GM21737 (cell line): ENCODE results near the gene LOC101059915.
A peak's percentile ranks its signal among the peaks of the same experiment; 100 is the strongest.
"Not testable (repeated sequence)": the region's sequence is repeated elsewhere in the genome, so short reads cannot be mapped to it uniquely, and the experiment has no call there.

Source experiments
- ATAC-seq: cut with Tn5 transposase; IDR thresholded peaks from one replicate; pipeline ENCODE4 v1.9.1; 2021; ENCODE audit warnings: mild to moderate bottlenecking, moderate library complexity; ENCODE audit not compliant: unreplicated experiment

LOC101059915 gene

DNA sequence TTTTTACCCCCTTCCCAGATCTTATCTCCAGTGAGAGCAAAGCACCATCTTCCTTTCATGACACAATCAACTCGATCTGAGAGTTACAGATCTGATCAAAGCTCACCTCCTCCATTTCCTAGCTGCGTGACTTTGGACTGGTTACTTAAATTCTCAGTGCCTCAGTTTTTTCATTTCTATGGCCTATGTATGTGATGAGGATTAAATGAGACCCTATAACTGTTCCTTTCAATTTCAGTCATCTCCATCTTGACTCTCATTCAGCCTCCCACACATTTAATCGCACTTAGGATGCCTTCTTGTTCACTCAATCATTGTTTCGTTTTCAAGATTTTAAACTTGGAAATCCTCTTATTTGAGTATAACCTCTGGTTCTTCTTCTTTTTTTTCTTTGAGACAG is 28.9 kb upstream of the LOC101059915 start:
- ATAC-seq: no peak

DNA sequence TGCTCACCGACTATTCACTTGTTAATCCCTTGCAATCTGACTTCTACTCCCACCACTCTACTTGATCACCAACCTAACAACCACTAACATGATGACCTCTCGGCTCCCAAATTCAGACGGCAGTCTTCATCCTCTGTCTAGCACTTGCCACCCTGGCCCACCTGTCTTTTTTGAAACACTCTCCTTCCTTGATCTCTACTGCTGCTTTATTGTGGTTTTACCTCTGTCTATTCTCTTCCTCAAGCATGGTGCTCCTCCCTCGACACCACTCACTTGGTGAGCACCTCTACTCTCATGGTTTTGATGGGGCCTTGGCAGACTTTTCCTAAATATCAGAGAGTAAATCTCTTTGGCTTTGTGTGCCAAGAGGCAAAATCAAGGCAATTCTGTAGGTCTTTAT is 27.3 kb upstream of the LOC101059915 start:
- ATAC-seq: no peak

DNA sequence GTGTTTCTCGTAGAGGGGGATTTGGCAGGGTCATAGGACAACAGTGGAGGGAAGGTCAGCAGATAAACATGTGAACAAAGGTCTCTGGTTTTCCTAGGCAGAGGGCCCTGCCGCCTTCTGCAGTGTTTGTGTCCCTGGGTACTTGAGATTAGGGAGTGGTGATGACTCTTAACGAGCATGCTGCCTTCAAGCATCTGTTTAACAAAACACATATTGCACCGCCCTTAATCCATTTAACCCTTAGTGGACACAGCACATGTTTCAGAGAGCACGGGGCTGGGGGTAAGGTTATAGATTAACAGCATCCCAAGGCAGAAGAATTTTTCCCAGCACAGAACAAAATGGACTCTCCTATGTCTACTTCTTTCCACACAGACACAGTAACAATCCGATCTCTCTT is 22.9 kb upstream of the LOC101059915 start:
- ATAC-seq: not testable (repeated sequence)

DNA sequence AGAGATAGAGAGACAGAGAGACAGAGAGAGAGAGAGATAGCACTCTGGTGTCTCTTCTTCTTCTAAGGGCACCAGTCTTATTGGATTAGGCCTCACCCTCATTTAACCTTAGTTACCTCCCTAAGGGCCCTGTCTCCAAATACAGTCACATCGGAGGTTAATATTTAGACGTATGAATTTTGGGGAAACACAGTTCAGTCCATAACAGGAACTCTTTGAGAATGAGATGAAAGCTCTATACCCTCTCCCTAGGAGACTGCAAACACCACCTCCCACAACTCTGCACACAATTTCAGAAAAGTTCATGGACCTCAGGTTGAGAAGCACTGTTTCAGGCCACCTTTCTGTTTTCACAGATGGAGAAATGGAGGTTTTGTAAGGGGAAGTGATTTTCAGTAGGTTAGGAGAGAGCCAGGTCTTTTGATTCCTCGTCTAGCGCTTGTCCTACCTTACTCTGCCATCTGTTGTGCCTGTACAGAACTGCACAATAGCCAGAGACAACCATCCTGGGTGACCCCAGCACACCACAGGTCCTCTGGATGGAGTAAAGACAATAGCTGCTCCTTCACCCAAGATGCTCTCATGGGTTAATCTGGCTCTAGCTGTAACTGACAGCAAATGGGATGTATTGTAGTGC is 16.9 kb upstream of the LOC101059915 start:
- ATAC-seq: peak; percentile 80

DNA sequence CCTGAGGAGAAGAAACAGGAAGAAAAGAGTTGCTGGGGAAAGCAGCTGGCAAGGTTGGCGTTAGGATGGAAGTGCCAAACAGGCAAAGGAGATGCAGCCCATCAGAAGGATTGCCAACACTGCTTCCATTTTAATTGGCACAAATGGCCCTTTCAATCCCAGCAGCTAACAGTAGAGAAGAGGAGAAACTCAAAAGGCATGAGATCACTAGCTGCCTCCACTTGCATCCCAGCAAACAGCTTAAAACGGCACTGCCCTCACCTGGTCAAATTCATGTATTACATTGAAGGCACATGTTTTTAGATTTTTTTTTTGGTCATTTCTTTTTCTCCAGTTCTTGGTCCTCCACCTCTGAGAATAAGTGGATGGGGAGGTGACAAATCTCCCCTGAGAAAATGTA is 14.9 kb upstream of the LOC101059915 start:
- ATAC-seq: no peak

DNA sequence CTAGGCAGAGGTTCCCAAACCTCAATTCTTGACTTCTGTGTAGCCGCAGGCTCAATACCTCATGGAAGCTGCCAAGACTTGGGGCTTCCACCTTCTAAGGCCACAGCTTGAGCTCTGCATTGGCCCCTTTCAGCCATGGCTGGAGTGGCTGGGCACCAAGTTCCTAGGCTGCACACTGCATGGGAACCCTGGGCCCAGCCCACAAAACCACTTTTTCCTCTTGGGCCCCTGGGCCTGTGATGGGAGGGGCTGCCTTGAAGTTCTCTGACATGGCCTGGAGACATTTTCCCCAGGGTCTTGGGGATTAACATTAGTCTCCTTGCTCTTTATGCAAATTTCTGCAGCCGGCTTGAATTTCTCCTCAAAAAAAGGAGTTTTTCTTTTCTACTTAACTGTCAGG is 14.0 kb upstream of the LOC101059915 start:
- no peak for ATAC-seq

DNA sequence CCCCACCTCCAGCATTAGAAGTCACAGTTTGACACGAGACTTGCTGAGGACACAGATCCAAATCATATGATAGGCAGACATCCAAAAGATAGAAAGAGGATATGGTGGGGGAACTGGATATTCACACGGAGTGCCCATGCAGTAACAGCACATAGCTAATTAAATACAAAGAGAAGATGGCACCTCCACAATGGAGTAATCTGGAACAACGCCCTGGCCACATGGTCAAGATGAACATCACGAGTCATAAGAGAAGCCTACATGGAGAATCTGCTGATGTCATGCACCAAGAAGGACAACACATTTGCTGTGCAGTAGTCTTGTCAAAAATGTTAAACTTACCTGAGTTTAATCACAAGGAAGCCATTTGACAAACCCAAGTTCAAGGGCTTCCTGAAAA is 10.1 kb upstream of the LOC101059915 start:
- no peak for ATAC-seq

DNA sequence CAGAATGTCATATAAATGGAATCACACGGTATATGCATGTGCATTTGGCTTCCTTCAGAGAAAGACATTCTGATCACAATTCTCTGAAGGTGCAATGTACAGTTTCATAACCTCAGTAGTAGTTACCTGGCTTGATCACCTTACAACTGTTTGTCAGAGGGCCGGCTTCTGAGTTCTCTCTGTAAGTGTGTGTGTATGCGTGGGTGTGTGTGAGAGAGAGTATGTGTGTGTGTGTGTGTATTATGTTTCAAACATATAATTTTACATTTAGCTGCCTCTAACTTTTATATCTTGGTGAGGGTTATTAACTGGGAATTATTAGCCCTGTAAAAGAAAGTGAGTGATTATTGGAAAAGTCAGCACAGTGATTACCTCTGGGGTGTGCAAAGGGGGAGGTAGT is 8.0 kb upstream of the LOC101059915 start:
- ATAC-seq: no peak

DNA sequence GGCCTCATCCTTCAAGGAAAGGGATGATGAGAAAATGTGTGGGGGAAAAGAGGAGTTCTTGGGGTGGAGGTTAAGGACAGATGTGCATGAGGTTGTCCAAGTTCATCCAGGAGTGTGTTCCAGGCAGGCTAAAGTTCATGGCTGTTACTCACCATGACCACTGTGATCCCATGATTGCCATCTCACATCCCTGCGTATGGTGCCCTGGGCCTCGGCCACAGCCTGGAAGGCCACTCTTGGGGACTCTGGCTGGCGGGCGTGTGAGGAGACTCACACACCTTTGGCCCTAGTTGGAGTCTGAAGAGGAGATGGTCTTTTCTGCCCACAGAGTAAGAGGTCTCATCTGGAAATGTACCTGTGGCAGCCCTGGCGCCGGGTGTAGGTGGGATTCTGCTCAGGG is 7.4 kb upstream of the LOC101059915 start:
- no peak for ATAC-seq

DNA sequence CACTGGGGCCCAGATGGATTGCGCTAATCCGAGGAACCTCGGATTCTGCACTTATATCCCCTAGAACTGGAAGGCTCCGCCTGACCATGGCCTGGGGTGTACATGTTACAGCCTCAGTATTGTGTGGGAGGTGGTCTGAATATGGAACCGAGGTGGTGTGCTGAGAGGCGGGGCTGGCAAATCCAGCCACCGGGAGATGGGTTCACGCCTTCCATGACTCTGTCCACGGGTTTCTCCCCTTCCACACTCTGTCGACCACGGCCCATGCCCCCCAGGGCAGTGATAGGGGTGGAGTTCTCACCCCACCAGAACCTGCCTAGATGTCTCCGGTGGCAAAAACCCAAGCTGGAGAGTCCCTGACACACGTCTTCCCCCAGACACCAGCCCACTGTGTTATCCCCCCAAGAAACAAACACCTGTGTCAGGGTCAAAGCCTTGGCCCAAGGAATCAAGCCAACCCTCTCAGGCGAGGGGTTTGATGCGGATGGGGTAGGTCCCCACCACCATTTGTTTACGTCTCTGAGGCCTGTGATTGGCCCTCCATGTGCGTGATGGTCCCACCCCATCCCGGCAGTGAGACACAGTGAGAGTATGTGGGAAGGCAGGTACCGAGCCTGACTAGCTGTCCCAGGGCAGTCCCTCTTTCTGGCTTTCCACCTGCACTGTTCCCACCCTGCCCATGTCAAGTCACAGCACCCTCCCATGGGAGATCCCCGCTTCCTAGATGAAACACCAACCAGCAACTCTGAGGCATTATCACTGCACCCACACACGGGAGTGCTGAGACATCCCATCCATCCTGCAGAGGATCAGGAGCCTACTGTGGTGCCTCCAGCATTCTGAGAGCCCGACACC is 6.6 kb upstream of the LOC101059915 start:
- ATAC-seq: no peak

DNA sequence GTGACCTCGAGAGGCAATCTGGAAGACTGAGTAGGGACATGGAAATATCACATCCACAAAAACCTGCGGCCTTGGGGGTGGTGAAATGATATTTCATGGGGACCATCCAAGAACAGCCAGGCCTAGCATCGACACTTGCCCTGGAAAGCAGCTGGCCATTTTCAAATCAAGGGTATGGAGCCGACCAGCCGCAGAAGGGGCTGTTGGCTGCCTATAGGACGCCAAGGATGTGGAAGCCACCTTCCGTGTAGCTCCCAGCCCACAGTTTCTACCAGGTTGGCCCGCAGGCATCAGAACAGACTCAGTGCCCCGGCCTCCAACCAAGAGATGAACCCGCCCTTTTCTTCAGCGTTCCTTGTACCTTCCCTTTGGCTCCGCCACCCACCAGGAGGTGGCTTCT is 5.4 kb upstream of the LOC101059915 start:
- ATAC-seq: no peak

DNA sequence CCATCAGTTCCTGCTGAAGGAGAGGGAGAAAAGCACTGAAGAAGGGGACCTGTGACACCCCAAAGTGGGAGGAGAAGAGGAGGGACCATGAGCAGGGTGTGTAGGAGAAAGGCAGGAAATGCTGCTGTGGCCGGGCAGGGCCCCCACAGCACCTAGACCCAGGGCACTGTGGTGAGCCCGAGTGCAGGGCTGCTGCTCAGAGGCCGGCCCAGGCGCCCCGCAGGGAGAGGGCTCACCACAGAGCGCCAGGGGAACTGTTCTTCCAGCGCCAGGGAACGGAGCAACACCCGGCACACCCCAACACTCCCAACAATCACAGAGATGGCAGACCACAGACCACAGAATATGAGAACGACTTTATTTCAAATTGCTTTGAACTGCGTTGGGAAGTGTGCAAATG is 4.7 kb upstream of the LOC101059915 start:
- ATAC-seq: not testable (repeated sequence)

DNA sequence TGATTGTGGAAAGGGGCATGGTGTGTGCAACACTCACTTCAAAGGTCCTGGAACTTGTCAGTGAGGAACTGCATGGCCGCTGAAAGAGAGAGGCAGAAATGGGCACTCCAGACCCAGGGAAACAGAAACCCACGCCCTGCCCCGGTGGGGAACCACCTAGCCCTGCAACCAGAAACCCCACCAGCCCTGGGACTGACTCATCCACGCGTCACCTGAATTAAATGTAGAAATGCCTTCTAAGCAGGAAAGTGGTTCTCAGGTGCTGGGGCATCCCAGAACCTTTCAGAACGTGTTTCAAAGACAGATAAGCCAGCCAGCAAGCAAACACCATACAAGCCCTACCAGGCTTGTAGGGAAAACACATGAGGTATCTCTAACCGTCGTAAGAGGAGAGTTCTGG is 4.1 kb upstream of the LOC101059915 start:
- not testable (repeated sequence) for ATAC-seq

DNA sequence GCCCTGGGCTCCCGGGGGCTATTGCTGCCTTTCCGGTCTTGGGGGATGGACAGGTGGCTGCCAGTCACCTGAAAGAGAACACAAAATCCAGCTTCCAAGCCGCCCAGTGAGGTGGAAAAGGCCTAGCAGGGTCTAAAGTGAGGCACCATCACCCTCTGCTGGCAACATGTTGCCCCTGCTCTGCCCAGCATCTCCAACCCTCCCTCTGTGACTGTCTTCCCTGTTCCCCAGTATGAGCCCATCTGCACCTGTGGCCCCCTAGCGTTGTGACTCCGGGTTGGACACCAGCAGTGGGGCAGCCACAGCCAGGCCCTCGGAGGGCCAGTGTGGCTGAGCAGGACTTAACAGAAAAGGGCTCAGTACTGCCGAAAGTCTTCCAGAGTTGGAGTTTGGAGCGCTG is 3.1 kb upstream of the LOC101059915 start:
- ATAC-seq: not testable (repeated sequence)

DNA sequence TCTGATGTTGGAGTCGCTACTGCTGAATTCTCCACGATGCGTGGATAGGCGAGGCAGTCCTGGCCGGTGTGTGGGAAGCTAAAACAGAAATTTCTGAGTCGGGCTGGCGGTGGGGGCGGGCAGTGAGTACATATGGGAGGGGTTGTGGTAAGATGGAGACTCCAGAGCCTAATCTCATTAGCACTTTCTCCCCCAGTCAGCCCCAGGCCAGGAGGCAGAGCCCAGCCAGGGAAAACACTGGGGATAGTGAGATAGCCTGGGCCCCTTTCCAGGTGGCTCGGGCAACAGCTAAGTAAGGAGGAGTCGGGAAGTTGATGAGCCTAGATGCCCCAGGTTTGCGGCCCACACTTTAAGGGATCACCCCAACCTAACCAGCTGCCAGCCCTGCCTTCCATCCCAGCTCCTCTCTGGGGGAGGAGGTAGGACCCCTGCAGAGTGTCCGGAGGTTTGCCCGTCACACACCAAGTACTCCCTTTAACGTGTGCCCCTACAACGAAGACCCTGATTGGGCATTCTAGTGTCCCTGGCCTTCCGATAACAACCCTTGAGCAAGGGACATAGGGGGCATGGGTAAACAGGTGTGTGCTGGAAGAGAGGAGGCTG is 2.4 kb upstream of the LOC101059915 start:
- no peak for ATAC-seq

DNA sequence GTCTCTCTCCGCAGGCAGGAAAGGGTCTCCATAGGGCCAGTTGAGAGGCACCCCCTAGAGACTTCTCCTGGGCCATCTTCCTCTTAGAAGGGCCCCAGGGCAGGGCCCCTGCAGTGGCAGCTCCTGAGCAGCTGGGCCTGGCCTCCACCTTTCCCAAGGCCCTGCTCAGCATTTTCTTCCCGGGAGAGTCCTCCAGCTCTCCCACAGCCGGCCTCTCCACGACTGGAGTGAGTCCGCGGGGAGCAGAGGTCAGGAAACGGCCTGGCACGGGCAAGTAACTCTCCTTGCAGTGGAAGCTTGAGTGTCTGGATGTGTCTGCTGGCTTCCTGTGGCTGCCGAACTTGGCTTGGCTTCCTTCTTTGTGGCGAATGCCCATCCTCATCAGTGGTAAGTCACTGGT is 1.6 kb upstream of the LOC101059915 start:
- ATAC-seq: no peak

DNA sequence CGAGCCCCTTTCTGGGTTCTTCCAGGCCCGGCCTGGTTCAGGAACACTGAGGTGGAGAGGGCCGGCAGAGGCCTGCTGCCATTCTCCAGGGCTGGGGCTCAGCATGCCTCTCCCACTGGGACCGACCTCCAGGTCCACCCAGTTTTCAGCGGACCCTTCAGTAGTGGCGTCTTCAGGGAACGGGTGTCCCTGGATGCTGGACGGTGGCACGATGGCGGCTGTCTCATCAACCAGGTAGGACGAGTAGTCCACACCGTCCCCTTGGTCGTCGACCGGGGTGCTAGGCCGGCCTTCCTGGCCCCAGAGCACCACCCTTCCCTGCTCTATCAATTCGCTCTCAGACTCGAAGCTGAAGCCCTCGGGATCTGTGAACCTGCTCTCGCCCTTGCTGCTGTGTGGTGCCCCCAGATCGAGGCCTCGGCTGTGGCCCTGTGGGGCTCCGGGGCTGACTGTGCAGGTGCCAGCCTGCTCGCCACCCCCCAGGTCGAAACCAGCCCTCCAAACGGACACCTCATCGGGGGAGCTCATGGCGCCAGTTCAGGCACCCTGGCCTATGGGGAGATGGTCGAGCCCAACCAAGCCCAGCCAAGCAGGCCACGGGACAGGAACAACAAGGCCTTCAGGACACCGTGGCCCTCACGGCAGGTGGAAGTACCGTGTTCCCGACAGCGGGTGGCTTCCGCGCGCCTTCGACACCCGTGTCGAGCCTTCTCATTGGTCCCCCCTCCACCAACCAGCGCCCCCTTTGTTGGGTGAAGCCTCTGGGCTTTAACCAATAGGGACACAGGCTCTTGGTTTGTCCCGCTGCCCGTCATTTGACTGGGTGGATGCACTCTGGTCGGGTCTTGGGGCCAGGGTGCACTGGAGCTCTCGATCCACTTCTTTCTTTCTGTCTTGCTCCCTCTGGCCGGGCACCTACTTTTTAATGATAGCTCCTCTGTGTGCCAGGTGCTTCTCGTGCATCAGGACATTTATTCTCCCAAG is 814 bp upstream of the LOC101059915 start:
- no peak for ATAC-seq

DNA sequence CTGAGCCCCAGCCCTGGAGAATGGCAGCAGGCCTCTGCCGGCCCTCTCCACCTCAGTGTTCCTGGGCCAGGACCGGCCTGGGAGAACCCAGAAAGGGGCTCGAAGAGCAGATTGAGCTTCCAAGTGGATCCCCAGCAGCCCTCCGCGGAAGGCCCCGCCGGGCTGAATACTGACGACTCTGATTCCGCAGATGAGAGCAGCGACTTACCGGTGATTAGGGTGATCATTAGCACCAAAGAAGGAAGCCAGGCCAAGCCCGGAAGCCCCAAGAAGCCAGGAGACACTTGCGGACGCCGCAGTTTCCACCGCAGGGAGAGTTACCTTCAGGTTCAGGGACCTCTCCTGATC is 876 bp downstream of the LOC101059915 start:
- no peak for ATAC-seq

DNA sequence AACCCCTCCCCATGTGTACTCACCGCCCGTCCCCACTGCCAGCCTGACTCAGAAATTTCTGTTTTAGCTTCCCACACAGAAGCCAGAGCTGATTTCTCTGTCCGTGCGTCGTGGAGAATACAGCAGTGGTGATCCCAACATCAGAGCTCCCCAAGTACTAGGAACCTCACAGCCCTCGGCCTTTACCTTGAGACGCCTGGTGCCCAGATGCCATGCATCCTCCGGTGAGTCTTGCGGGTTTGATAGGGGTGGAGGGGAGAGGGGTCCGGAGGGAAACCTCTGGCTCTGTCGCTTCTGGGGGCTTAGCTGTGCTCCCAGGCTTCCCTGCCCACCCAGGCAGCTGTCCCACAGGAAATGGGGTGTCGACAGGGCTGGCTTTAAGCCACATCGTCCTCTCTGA is 2.1 kb downstream of the LOC101059915 start:
- no peak for ATAC-seq

DNA sequence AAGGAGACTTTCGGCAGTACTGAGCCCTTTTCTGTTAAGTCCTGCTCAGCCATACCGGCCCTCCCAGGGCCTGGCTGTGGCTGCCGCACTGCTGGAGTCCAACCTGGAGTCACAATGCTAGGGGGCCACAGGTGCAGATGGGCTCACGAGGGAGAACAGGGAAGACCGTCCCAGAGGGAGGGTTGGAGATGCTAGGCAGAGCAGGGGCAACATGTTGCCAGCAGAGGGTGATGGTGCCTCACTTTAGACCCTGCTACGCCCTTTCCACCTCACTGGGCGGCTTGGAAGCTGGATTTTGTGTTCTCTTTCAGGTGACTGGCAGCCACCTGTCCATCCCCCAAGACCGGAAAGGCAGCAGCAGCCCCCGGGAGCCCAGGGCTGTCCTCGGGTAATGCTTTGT is 2.6 kb downstream of the LOC101059915 start:
- not testable (repeated sequence) for ATAC-seq
